HUES64 (cell line): ENCODE results near the gene MYOC.
"Not testable (repeated sequence)": the region's sequence is repeated elsewhere in the genome, so short reads cannot be mapped to it uniquely, and the experiment has no call there.

Experiments used
- H3K27ac ChIP-seq: 2 replicates; pipeline ENCODE4 v1.7.0; 2013; ENCODE audit warnings: low read depth, low read length, inconsistent platforms
- H3K27me3 ChIP-seq: 2 replicates; pipeline ENCODE4 v1.6.1; 2013; ENCODE audit warnings: mild to moderate bottlenecking, low read length; ENCODE audit not compliant: insufficient read depth
- H3K36me3 ChIP-seq: 2 replicates; pipeline ENCODE4 v1.6.1; 2013; ENCODE audit warnings: mild to moderate bottlenecking, low read length; ENCODE audit not compliant: insufficient read depth
- H3K4me1 ChIP-seq: 2 replicates; pipeline ENCODE4 v1.6.1; 2013; ENCODE audit warnings: mild to moderate bottlenecking, low read length, moderate library complexity; ENCODE audit not compliant: insufficient read depth
- H3K4me3 ChIP-seq: 2 replicates; pipeline ENCODE4 v1.5.1; 2013; ENCODE audit warnings: mild to moderate bottlenecking, low read length, moderate library complexity
- H3K9ac ChIP-seq: 2 replicates; pipeline ENCODE4 v1.6.1; 2013; ENCODE audit warnings: mild to moderate bottlenecking, low read depth, low read length
- H3K9me3 ChIP-seq: 2 replicates; pipeline ENCODE4 v1.6.1; 2013; ENCODE audit warnings: low read depth, low read length; ENCODE audit not compliant: insufficient read depth
- WGBS: fragments of 150-250, 120-280 bp; methylation state at CpG from one replicate; pipeline ENCODE4 v1.1.7; 2013; ENCODE audit warnings: missing lambda C conversion rate; 5-methylcytosine and 5-hydroxymethylcytosine counted together

MYOC gene

DNA sequence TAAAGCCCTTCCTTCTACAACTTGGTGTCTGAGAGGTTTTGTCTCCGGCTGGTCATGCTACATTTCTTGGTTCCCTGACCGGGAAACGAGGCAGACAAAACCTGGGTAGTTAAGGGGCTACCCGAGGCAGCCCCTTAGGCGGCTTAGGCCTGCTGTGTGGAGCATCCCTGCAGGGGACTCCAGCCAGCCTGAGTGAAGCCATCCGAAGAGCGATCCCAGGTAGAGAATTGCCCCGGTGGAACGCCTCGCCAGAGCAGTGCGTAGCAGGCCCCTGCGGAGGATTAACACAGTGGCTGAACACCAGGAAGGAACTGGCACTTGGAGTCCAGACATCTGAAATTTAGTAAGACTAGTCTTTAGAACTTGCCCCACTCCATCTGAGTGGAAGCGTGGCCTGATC lies 51.6 kb downstream of the MYOC start:
- H3K27ac ChIP-seq, result no peak overlapping the region
- H3K9ac ChIP-seq, result no peak overlapping the region
- no peaks in the 10 kb centered on the region for H3K9me3 ChIP-seq
- 91% methylated on average over 13 of the region's 13 CpGs for WGBS
- no peak overlapping the region for H3K4me3 ChIP-seq
- H3K27me3 ChIP-seq, result no peaks in the 10 kb centered on the region
- H3K4me1 ChIP-seq, result peaks cover 7% of the 10 kb centered on the region
- H3K36me3 ChIP-seq, result no peaks in the 10 kb centered on the region

- WGBS, result 97% methylated on average over 2 of the region's 2 CpGs
- not testable (repeated sequence) for H3K4me1 ChIP-seq, H3K36me3 ChIP-seq, H3K9me3 ChIP-seq, H3K27ac ChIP-seq, H3K4me3 ChIP-seq, H3K27me3 ChIP-seq, H3K9ac ChIP-seq
Observed at GRCh38 chr1:171600310-171600709, 52.2 kb downstream of the MYOC start.

- no peaks in the 10 kb centered on the region for H3K4me1 ChIP-seq
- peaks cover 13% of the 10 kb centered on the region for H3K36me3 ChIP-seq
- no peak overlapping the region for H3K27ac ChIP-seq
- H3K9ac ChIP-seq, result no peak overlapping the region
- no peaks in the 10 kb centered on the region for H3K27me3 ChIP-seq
- H3K9me3 ChIP-seq, result no peaks in the 10 kb centered on the region
- WGBS, result 92% methylated on average over 1 of the region's 1 CpG
- no peak overlapping the region for H3K4me3 ChIP-seq
Observed at GRCh38 chr1:171597203-171597602, 55.3 kb downstream of the MYOC start.

DNA sequence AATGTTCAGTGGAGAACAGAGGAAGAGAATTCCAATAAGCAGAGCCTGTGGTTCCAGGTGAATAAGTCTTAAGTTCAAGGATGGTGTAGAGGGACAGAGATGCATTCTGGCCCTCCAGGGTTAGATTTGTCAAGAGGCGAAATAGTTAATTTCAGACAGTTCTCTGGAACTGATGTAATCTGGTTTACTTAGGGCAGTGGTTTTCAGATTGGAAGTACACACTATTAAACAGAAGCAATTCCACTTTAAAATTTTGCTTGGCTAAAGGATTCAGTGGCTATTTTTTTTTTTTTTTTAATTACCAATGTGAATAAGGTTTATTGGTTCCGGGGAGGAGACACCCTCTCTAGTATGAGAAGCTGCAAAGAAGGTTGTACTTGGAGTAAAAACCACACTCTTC lies 55.8 kb downstream of the MYOC start:
- H3K4me1 ChIP-seq, result no peaks in the 10 kb centered on the region
- H3K9ac ChIP-seq, result no peak overlapping the region
- no peaks in the 10 kb centered on the region for H3K27me3 ChIP-seq
- no peak overlapping the region for H3K4me3 ChIP-seq
- peaks cover 18% of the 10 kb centered on the region for H3K36me3 ChIP-seq
- no peaks in the 10 kb centered on the region for H3K9me3 ChIP-seq
- 97% methylated on average over 2 of the region's 2 CpGs for WGBS
- no peak overlapping the region for H3K27ac ChIP-seq

- H3K36me3 ChIP-seq, result peaks cover 24% of the 10 kb centered on the region
- no peak overlapping the region for H3K4me3 ChIP-seq
- WGBS, result 92% methylated on average over 1 of the region's 1 CpG
- no peaks in the 10 kb centered on the region for H3K9me3 ChIP-seq
- no peaks in the 10 kb centered on the region for H3K4me1 ChIP-seq
- no peak overlapping the region for H3K27ac ChIP-seq
- no peak overlapping the region for H3K9ac ChIP-seq
- no peaks in the 10 kb centered on the region for H3K27me3 ChIP-seq
Observed at GRCh38 chr1:171596119-171596518, 56.4 kb downstream of the MYOC start.

GRCh38 chr1:171595324-171595723 lies 57.2 kb downstream of the MYOC start:
- H3K27ac ChIP-seq, result no peak overlapping the region
- no peaks in the 10 kb centered on the region for H3K27me3 ChIP-seq
- H3K4me3 ChIP-seq, result no peak overlapping the region
- H3K9ac ChIP-seq, result no peak overlapping the region
- H3K4me1 ChIP-seq, result no peaks in the 10 kb centered on the region
- H3K9me3 ChIP-seq, result no peaks in the 10 kb centered on the region
- peaks cover 32% of the 10 kb centered on the region for H3K36me3 ChIP-seq
- WGBS, result 97% methylated on average over 1 of the region's 1 CpG

DNA sequence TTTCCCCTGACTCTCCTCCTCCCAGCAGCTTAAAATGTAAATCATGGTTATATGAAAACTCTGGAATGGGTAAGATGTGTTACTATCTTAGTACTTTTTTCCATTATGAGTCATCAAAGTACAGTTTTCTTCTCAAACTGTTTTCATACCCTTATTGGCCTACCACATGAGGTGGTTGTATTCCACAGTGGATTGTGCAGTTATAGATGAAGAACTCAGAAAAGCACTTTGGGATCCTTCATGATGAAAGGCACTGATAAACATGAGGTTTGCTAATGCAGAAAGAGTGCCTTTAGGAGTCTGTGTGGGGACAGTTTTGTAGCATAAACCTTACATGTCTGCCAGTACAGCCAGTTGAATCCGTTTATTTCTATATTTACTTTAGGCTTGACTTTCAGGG lies 62.5 kb downstream of the MYOC start:
- H3K9me3 ChIP-seq, result no peaks in the 10 kb centered on the region
- no peak overlapping the region for H3K4me3 ChIP-seq
- no peaks in the 10 kb centered on the region for H3K4me1 ChIP-seq
- no peaks in the 10 kb centered on the region for H3K27me3 ChIP-seq
- H3K27ac ChIP-seq, result no peak overlapping the region
- 89% methylated on average over 1 of the region's 1 CpG for WGBS
- H3K9ac ChIP-seq, result no peak overlapping the region
- H3K36me3 ChIP-seq, result peaks cover 82% of the 10 kb centered on the region

DNA sequence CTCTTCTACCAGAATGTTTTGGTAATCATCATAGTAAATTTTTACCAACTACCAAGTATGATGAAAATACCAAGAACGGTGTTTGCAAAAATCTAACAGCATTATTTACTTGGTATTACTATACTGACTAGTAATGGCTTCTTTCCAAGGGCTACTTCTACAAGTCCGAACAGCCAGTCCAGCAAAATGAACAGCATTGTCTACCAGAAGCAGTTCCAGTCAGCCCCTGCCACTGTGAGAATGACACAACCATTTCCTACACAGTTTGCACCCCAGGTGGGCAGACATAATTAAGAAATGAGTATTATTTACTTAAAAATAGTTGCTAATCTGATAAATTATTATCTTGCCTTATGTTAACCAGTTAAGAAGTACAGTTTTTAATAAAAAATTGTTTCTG lies 64.3 kb downstream of the MYOC start:
- no peaks in the 10 kb centered on the region for H3K9me3 ChIP-seq
- H3K36me3 ChIP-seq, result peaks cover 96% of the 10 kb centered on the region
- H3K27me3 ChIP-seq, result no peaks in the 10 kb centered on the region
- no peak overlapping the region for H3K27ac ChIP-seq
- H3K9ac ChIP-seq, result no peak overlapping the region
- WGBS, result 97% methylated on average over 2 of the region's 2 CpGs
- H3K4me3 ChIP-seq, result no peak overlapping the region
- H3K4me1 ChIP-seq, result no peaks in the 10 kb centered on the region

- Histone ChIP-seq H3K9me3 (no peaks in the 10 kb centered on the region), H3K27ac (no peak overlapping the region), H3K9ac (no peak overlapping the region), H3K27me3 (no peaks in the 10 kb centered on the region), H3K4me3 (no peak overlapping the region), H3K36me3 (peaks cover 96% of the 10 kb centered on the region), H3K4me1 (no peaks in the 10 kb centered on the region)
- WGBS, result 94% methylated on average over 5 of the region's 9 CpGs
Observed at GRCh38 chr1:171585715-171586114, 66.8 kb downstream of the MYOC start.
